ENCODE results near the gene SCN7A.
A peak's percentile ranks its signal among the peaks of the same experiment; 100 is the strongest.
"Not testable (repeated sequence)": the region's sequence is repeated elsewhere in the genome, so short reads cannot be mapped to it uniquely, and the experiment has no call there.

The SCN7A gene

GRCh38 chr2:166494140-166494624, at the start of gene SCN7A:
TSS of gene SCN7A (minus strand) at chr2:166494249. CDS start at chr2:166477696, 16,553 bp downstream.
- DNase-seq: peak; percentile 67 to 88

DNA sequence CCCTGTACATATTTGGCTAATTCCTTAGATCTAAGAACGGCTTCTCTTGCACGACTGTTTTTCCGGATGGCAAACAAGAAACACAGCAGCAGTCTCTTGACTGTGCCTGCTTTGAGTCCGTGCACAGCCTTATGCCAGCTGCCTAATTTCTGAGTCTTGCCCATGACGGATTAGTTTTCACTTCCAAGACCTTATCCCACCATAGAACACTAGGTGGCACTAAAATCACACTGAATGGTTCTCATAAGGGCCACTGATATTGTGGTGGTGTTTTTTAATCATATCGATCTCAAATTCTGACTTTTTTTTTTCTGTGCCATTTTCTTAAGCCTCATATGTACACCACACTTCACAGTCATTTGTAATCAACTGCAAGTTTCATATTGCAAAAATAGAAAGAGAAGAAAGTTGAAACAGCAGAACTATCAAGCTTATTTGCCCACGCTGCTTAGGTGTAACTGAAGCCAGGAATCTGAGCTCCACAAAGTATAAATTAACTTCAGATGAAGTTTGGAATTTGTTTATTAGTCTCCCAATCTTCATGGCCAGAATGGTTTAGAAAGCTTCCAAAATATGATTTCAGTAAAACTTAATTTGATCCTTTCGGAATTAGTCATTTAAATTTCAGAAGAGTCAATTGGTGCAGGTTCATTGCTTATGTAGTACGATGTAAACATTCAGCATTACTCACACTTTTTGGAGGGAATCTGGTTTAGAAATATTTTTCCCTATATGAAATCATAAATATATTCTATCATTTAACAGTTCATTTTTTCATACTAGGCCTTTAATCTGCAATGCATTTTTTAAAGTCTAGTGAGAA, 45.5 kb upstream of the SCN7A start:
- peak; percentile 78 to 87 for DNase-seq

DNA sequence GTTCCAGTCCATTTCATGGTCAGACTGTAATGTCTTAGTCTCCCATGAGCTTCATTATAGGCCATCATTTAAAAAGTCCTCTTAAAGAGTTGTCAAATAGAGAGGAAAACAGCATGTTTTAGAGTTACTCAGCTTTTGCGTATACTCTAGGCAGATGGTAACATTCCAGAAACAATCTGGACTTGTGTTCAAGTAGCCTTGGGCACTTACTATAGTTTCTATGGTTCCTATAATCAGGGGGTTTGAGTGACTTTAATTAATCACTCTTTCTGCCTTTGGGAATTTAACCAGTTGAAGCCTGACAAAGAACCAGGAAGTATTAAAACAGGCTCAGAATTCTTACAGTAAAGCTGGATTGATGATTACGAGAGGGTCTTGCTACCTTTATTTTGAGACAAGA, 42.1 kb upstream of the SCN7A start:
- peak in 1 of 2 experiments; percentile 28 for DNase-seq

- no peak for DNase-seq
Measured at GRCh38 chr2:166521155-166521554, 27.1 kb upstream of the SCN7A start.

DNA sequence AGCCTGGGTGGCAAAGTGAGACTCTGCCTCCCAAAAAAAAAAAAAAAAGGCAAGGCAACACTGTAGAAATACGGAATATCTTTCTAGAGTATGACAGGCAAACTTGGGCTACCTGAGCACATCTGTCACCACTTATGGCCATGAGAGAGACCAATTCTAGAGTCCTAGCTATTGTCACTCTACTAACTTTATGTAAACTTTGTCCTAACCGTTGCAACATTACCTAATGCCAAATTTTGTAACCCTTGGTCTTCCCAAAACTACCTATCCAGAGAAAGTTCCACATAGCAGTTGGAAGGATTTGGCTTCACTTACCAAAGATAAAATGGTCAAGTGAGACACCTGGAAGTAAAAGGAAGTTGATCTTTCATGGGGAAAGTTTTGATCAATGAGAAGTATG, 26.6 kb upstream of the SCN7A start:
- DNase-seq: no peak

DNA sequence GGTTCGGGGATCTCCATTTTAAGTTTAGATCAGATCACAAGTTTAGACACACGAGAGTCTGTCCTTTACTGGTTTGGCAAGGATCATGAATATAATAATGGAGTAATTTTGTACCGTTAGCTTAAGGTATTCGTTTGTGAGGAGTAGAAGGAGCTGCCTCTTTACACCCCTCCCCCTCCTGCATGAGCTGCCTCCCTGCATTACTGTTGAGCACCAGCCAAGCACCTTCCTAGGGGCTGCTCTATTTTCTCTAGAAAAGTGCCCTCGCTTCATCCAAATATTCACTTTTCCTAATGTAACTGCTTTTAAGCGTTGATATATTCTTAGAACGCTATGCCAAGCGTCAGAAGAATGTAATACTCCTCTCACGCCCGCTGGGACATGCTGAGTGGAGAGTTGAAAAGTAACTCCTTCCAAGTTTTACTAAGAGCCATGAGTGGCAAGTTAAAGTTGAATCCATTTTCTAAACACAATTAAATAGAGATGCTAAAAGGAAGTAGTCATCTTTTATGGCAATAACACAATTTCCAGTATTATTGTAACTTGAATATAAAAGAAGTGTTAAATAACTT, 25.4 kb upstream of the SCN7A start:
- no peak for DNase-seq

- no peak for DNase-seq
Measured at GRCh38 chr2:166518634-166519390, 24.8 kb upstream of the SCN7A start.

DNA sequence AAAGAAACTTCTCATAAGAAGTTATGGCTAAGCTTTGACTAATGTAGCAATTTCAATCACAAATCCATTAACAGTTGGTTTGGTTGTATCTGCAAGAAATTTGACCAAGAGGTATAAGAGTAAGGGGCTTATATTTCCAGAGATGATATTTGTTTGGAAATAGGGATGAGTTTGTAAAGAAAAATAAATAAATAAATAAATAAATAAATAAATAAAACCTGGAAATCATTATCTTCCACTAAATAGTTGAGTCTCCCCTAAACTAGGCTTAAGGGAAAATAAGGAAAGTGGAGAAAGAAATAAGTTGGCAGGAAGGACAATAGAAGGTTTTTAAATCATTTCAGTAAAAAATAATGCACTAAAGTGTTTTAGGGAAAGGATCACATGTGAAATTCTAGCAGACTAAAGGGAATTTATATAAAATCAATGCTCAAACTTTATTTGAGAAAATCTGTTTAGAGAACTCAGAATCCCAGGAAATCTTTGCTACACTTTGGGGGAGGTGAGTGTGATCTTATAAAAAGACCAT, 23.5 kb upstream of the SCN7A start:
- DNase-seq: no peak

- DNase-seq: peak in 1 of 2 experiments; percentile 50
Measured at GRCh38 chr2:166516712-166517303, 22.8 kb upstream of the SCN7A start.

DNA sequence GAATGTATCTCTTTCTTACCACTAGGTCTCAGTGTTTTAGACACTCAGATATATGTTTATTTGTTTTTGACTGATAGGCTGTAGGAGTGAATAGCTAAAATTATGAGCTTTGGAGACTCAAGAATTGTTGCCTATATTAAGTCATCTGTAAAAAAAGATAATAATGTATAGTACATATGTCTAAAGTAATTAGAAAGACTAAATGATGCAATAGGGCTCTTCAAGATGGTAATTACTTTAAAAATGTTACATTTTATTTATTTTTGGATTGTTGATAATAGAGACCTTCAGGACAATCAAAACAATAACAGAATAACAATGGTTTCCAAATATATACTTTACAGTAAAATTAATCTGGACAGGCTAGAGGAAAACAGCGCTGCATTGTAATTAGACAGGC, 19.9 kb upstream of the SCN7A start:
- DNase-seq: no peak

DNA sequence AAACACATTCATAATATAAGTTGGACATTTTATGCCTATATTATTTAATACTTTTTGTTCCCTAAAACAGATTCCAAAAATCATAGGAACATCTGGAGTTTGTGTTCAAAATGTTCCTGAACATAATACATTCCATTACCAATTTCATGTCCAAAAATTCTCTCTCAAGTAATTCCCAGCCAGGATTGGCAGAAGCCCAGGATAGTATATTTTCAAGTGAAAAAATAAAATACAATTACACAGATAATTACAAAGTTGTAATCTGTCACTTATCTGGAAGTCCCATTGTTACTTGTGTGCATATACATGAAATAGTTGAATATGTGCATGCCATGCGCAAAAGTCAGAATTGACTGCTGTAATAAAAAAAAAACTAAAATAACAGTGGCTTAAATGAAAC, 5.2 kb upstream of the SCN7A start:
- DNase-seq: no peak

DNA sequence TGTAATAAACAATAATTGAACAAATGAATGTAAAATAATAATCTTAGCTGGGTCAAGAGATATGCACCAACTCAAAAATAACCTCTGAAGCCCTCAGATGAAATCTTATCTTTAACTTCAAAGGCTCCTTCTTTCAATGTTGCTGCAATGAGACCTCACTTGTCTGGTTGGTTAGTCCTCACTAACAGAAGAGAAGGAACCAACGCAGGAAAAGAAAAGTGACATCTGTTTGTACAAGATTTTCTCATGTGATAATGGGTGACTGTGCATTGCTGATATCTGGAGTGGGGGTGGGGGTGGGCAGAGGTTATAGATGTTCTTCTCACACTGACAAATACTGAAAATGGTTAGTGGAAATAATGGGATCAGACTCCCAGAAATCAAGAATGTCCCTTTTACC, 2.6 kb downstream of the SCN7A start:
- no peak for DNase-seq

GRCh38 chr2:166487171-166487570, 6.9 kb downstream of the SCN7A start:
- no peak for DNase-seq

DNA sequence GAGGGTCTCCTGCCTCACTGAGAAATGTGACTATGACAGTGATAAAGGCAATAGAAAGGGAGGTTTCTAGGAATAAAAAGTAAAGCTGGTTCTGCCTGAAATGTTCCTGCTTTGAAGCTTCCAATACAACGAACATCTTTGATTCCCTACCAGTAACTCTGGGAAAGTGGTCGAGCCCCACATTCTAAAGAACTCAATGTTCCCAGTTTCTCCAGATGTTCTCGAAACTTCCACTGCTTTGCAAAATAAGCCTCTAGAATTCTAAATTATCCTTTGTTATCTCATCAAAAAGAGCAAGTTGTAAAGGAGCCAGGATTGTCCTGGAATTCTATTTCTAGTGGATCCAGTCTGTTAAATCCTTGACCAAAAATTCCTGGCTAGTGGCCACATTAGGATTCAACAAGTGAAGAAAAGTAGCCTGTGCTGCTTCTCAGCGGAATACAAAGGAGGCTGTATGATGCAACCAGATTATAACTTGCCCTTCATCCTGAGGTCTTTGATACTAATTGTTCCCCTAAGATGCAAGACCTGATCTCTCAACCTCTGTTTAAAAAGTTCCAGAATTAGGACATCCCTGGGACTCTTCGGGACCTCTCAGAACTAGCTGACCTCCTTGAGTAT, 8.4 kb downstream of the SCN7A start:
- no peak for DNase-seq

DNA sequence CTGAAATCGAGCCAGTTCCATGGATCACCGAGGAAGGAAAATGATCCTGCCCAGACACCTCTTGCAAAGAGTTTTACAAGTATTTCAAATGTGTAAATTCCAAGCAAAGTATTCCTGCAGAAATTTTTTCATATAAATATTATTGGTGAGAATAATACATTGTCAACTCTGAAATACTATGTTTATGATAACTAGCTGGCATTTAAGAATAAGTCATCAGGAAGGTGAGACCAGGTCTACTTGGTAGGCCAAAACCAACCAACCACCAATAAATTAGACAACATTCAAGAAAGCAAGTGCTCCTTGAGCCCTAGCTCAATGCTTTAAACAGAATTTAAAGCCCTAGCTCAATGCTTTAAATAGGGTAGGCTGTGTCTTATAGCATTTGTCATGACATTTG, 21.7 kb downstream of the SCN7A start:
- DNase-seq: no peak

DNA sequence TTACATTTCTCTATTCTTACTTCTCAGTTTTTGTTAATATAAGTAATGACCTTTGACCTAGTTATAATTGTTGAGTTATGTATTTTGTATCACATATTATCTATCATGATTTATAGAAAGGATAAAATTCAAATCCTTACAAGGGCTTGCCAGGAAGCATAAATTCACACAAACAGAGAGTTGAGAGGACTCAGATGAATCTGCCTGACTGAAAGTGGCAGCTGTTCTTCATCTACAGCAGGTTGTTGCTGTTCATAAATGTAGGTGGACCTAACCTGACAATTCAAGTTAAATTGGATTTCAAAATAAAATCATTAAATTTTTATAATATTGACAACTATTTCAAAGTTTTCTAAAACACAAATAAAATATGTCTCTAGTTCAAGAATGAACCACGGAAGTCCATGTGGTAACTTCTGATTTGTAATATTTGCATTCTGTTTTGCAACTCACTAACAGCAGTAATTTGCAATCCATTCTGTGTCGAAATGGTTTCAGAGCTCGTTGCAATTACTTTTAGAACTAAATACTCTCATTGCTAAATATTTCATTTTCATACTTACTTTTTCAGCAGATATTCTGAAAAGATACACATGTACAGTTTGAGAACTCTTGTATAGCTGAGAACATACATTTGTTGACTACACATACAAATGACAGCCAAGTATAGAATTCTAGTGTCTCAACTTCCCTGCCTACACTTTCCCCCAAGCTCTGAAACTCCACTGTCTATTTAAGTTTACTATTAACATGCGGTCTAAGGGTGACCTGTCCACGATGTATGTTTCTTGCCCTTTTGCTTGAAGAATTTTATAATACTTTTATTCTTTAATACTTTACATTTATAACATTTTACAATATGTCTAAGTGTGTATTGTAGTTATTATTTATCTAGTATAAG, 25.7 kb downstream of the SCN7A start:
- no peak for DNase-seq

DNA sequence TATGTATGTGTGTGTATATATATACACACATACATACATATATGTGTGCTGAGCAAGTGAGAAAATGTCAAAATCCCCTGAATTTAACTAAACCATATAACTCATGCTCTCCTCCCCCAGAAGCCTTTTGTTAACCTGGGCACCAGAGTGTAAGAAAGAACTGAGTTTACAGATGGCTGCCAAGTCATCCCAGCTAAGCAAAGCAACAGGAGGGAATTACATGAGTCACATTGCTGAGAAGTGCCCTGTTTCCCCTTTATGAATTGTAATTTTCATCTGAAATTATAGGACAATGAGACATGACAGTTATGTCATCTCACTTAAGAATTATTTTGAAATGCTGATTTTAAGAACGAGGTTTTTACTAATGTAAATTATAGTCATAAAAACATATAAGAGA, 29.9 kb downstream of the SCN7A start:
- no peak for DNase-seq

- DNase-seq: no peak
Measured at GRCh38 chr2:166463640-166464039, 30.4 kb downstream of the SCN7A start.

- DNase-seq: no peak
Measured at GRCh38 chr2:166458674-166459073, 35.4 kb downstream of the SCN7A start.

GRCh38 chr2:166455823-166456222, 38.2 kb downstream of the SCN7A start:
- DNase-seq: not testable (repeated sequence)

DNA sequence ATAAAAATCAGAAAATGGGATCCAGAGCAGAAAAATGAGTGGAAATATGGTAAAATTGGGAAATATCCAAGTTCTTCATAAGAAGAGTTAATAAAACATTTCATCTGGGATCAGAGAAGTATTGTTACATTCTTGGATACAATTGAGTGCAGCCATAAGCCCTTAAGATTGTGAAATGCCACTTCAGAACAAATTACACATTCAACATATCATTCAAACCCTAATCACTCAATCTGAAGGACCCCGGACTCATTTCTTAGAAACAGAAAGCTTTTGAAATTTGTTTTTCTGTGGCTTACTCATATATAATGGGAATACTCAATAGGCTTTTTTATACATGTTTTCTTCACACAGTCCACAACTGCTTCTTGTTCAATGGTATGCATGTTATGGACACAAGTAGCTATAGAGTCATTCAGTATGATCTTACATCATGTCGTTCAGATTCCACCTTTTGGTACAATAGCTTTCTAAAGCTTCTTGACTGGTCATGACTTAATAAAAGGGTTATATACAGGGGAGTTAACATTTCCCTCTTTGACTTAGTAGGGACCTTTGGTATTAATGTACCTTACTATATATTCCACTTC, 39.9 kb downstream of the SCN7A start:
- DNase-seq: peak in 1 of 2 experiments; percentile 9

Measured in NCI-H524 (cell line).